ENCODE results near the gene DMP1.

The DMP1 gene

GRCh38 chr4:87651941-87652340 is 1.9 kb downstream of the DMP1 start:
- H3K4me3 ChIP-seq (ENCODE audit: low read depth, low read length) = no peak overlapping the region
- DNase-seq (ENCODE audit: low read depth) = no peak
- TF ChIP-seq CTCF (IDR thresholded peaks at IDR 0.05; ENCODE audit: low read depth, low read length, missing control alignments) = no peak

- no peak for TF ChIP-seq CTCF (IDR thresholded peaks at IDR 0.05; ENCODE audit: low read depth, low read length, missing control alignments)
- no peak for DNase-seq (ENCODE audit: low read depth)
- H3K4me3 ChIP-seq (ENCODE audit: low read depth, low read length) = no peak overlapping the region
Measured at GRCh38 chr4:87654487-87655044, 4.5 kb downstream of the DMP1 start.

- no peak for TF ChIP-seq CTCF (IDR thresholded peaks at IDR 0.05; ENCODE audit: low read depth, low read length, missing control alignments)
- H3K4me3 ChIP-seq (ENCODE audit: low read depth, low read length) = no peak overlapping the region
- DNase-seq (ENCODE audit: low read depth) = no peak
Measured at GRCh38 chr4:87657525-87657924, 7.4 kb downstream of the DMP1 start.

- H3K4me3 ChIP-seq (ENCODE audit: low read depth, low read length) = no peak overlapping the region
- DNase-seq (ENCODE audit: low read depth) = no peak
- no peak for TF ChIP-seq CTCF (IDR thresholded peaks at IDR 0.05; ENCODE audit: low read depth, low read length, missing control alignments)
Measured at GRCh38 chr4:87659247-87659931, 9.3 kb downstream of the DMP1 start.

GRCh38 chr4:87662871-87663270 is 12.8 kb downstream of the DMP1 start:
- no peak overlapping the region for H3K4me3 ChIP-seq (ENCODE audit: low read depth, low read length)
- no peak for TF ChIP-seq CTCF (IDR thresholded peaks at IDR 0.05; ENCODE audit: low read depth, low read length, missing control alignments)
- no peak for DNase-seq (ENCODE audit: low read depth)

GRCh38 chr4:87669373-87669772 is 19.3 kb downstream of the DMP1 start:
- H3K4me3 ChIP-seq (ENCODE audit: low read depth, low read length) = no peak overlapping the region
- no peak for TF ChIP-seq CTCF (IDR thresholded peaks at IDR 0.05; ENCODE audit: low read depth, low read length, missing control alignments)
- no peak for DNase-seq (ENCODE audit: low read depth)

- no peak overlapping the region for H3K4me3 ChIP-seq (ENCODE audit: low read depth, low read length)
- peak; percentile 5 for DNase-seq (ENCODE audit: low read depth)
- TF ChIP-seq CTCF (IDR thresholded peaks at IDR 0.05; ENCODE audit: low read depth, low read length, missing control alignments) = no peak
Measured at GRCh38 chr4:87677731-87678130, 27.7 kb downstream of the DMP1 start.
